COLO668 (cell line): Measurements from ENCODE around the gene ANKRD13D.

Source experiments
- DNase-seq: peaks from one replicate; lab custom pipeline; 2025; ENCODE audit not compliant: unreplicated experiment; lab: John Stamatoyannopoulos, UW

Gene ANKRD13D

GRCh38 chr11:67273260-67273990, 15.7 kb upstream of the ANKRD13D start:
- no peak for DNase-seq

GRCh38 chr11:67274768-67275605, 14.1 kb upstream of the ANKRD13D start:
- no peak for DNase-seq

- no peak for DNase-seq
Measured at GRCh38 chr11:67275606-67276409, 13.3 kb upstream of the ANKRD13D start.

GRCh38 chr11:67276781-67277230, 12.3 kb upstream of the ANKRD13D start:
- DNase-seq: peak; percentile 38

GRCh38 chr11:67277231-67277961, 11.7 kb upstream of the ANKRD13D start:
- DNase-seq: peak; percentile 91

- DNase-seq: no peak
Measured at GRCh38 chr11:67278135-67278938, 10.8 kb upstream of the ANKRD13D start.

GRCh38 chr11:67278939-67279588, 10.0 kb upstream of the ANKRD13D start:
- DNase-seq: no peak

GRCh38 chr11:67279589-67280340, 9.3 kb upstream of the ANKRD13D start:
- no peak for DNase-seq

- DNase-seq: no peak
Measured at GRCh38 chr11:67280341-67280787, 8.7 kb upstream of the ANKRD13D start.

- DNase-seq: no peak
Measured at GRCh38 chr11:67280788-67281551, 8.1 kb upstream of the ANKRD13D start.

- no peak for DNase-seq
Measured at GRCh38 chr11:67281552-67282150, 7.5 kb upstream of the ANKRD13D start.

- DNase-seq: no peak
Measured at GRCh38 chr11:67282155-67282875, 6.8 kb upstream of the ANKRD13D start.

- DNase-seq: no peak
Measured at GRCh38 chr11:67282876-67283371, 6.2 kb upstream of the ANKRD13D start.

GRCh38 chr11:67283481-67283963, 5.6 kb upstream of the ANKRD13D start:
- no peak for DNase-seq

- no peak for DNase-seq
Measured at GRCh38 chr11:67284811-67285540, 4.1 kb upstream of the ANKRD13D start.
